ENCODE results near the gene UBE2G1.
A peak's percentile ranks its signal among the peaks of the same experiment; 100 is the strongest.

Gene UBE2G1

DNA sequence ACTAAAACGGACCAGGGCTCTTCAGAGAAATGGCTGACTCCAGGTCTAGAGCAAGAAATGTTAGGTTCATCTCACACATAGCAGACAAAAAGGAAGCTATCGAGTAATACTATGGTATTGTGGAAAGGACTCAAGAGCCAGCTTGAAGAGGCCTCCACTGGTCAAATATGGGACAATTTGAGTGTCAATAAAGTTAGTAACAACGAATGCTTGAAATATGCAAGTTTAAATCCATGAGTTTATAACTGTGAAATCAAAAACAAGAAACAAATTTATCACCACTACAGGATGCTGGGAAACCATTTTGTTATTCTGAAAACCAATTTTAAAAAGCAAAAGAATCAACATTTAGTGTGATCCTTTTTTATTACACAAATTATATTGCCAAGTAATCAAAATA, 52.3 kb downstream of the UBE2G1 start:
- Histone ChIP-seq H3K36me3 (ENCODE audit: control insufficient read depth, insufficient read depth, low read length, severe bottlenecking) (no peaks in the 10 kb centered on the region), H3K27me3 (replicated peaks; ENCODE audit: control insufficient read depth, insufficient read depth, low read length) (no peaks in the 10 kb centered on the region), H3K4me1 (ENCODE audit: control insufficient read depth, insufficient read depth, low read length) (peaks cover 45% of the 10 kb centered on the region), H3K9ac (ENCODE audit: low read length) (no peak overlapping the region), H3K9me3 (ENCODE audit: control insufficient read depth, low read length) (no peaks in the 10 kb centered on the region), H3K4me3 (ENCODE audit: low read length) (no peak overlapping the region)
- DNase-seq (ENCODE audit: low read depth): no peak

GRCh38 chr17:4313221-4314114, 53.0 kb downstream of the UBE2G1 start:
- Histone ChIP-seq H3K27me3 (replicated peaks; ENCODE audit: control insufficient read depth, insufficient read depth, low read length) (no peaks in the 10 kb centered on the region), H3K36me3 (ENCODE audit: control insufficient read depth, insufficient read depth, low read length, severe bottlenecking) (no peaks in the 10 kb centered on the region), H3K9ac (ENCODE audit: low read length) (peak overlapping the region; percentile 45), H3K9me3 (ENCODE audit: control insufficient read depth, low read length) (no peaks in the 10 kb centered on the region), H3K4me3 (ENCODE audit: low read length) (peak overlapping the region; percentile 54), H3K4me1 (ENCODE audit: control insufficient read depth, insufficient read depth, low read length) (peaks cover 43% of the 10 kb centered on the region)
- no peak for DNase-seq (ENCODE audit: low read depth)

GRCh38 chr17:4310354-4311060, 56.0 kb downstream of the UBE2G1 start:
- Histone ChIP-seq H3K4me3 (ENCODE audit: low read length) (no peak overlapping the region), H3K4me1 (ENCODE audit: control insufficient read depth, insufficient read depth, low read length) (peaks cover 23% of the 10 kb centered on the region), H3K27me3 (replicated peaks; ENCODE audit: control insufficient read depth, insufficient read depth, low read length) (no peaks in the 10 kb centered on the region), H3K9me3 (ENCODE audit: control insufficient read depth, low read length) (no peaks in the 10 kb centered on the region), H3K9ac (ENCODE audit: low read length) (no peak overlapping the region), H3K36me3 (ENCODE audit: control insufficient read depth, insufficient read depth, low read length, severe bottlenecking) (peaks cover 10% of the 10 kb centered on the region)
- no peak for DNase-seq (ENCODE audit: low read depth)

GRCh38 chr17:4309897-4310296, 56.6 kb downstream of the UBE2G1 start:
- Histone ChIP-seq H3K9me3 (ENCODE audit: control insufficient read depth, low read length) (no peaks in the 10 kb centered on the region), H3K27me3 (replicated peaks; ENCODE audit: control insufficient read depth, insufficient read depth, low read length) (no peaks in the 10 kb centered on the region), H3K4me3 (ENCODE audit: low read length) (no peak overlapping the region), H3K9ac (ENCODE audit: low read length) (no peak overlapping the region), H3K36me3 (ENCODE audit: control insufficient read depth, insufficient read depth, low read length, severe bottlenecking) (peaks cover 10% of the 10 kb centered on the region), H3K4me1 (ENCODE audit: control insufficient read depth, insufficient read depth, low read length) (peaks cover 23% of the 10 kb centered on the region)
- no peak for DNase-seq (ENCODE audit: low read depth)

GRCh38 chr17:4307179-4307930, 59.1 kb downstream of the UBE2G1 start:
- Histone ChIP-seq H3K4me3 (ENCODE audit: low read length) (no peak overlapping the region), H3K9me3 (ENCODE audit: control insufficient read depth, low read length) (no peaks in the 10 kb centered on the region), H3K36me3 (ENCODE audit: control insufficient read depth, insufficient read depth, low read length, severe bottlenecking) (peaks cover 14% of the 10 kb centered on the region), H3K9ac (ENCODE audit: low read length) (no peak overlapping the region), H3K27me3 (replicated peaks; ENCODE audit: control insufficient read depth, insufficient read depth, low read length) (no peaks in the 10 kb centered on the region), H3K4me1 (ENCODE audit: control insufficient read depth, insufficient read depth, low read length) (peaks cover 19% of the 10 kb centered on the region)
- DNase-seq (ENCODE audit: low read depth): no peak

GRCh38 chr17:4305224-4305623, 61.3 kb downstream of the UBE2G1 start:
- Histone ChIP-seq H3K36me3 (ENCODE audit: control insufficient read depth, insufficient read depth, low read length, severe bottlenecking) (peaks cover 27% of the 10 kb centered on the region), H3K27me3 (replicated peaks; ENCODE audit: control insufficient read depth, insufficient read depth, low read length) (no peaks in the 10 kb centered on the region), H3K9ac (ENCODE audit: low read length) (no peak overlapping the region), H3K4me3 (ENCODE audit: low read length) (no peak overlapping the region), H3K9me3 (ENCODE audit: control insufficient read depth, low read length) (no peaks in the 10 kb centered on the region), H3K4me1 (ENCODE audit: control insufficient read depth, insufficient read depth, low read length) (peaks cover 15% of the 10 kb centered on the region)
- DNase-seq (ENCODE audit: low read depth): no peak

GRCh38 chr17:4304417-4305027, 62.0 kb downstream of the UBE2G1 start:
- Histone ChIP-seq H3K4me3 (ENCODE audit: low read length) (no peak overlapping the region), H3K9ac (ENCODE audit: low read length) (no peak overlapping the region), H3K9me3 (ENCODE audit: control insufficient read depth, low read length) (no peaks in the 10 kb centered on the region), H3K36me3 (ENCODE audit: control insufficient read depth, insufficient read depth, low read length, severe bottlenecking) (peaks cover 27% of the 10 kb centered on the region), H3K4me1 (ENCODE audit: control insufficient read depth, insufficient read depth, low read length) (peaks cover 8% of the 10 kb centered on the region), H3K27me3 (replicated peaks; ENCODE audit: control insufficient read depth, insufficient read depth, low read length) (no peaks in the 10 kb centered on the region)
- DNase-seq (ENCODE audit: low read depth): peak; percentile 84

DNA sequence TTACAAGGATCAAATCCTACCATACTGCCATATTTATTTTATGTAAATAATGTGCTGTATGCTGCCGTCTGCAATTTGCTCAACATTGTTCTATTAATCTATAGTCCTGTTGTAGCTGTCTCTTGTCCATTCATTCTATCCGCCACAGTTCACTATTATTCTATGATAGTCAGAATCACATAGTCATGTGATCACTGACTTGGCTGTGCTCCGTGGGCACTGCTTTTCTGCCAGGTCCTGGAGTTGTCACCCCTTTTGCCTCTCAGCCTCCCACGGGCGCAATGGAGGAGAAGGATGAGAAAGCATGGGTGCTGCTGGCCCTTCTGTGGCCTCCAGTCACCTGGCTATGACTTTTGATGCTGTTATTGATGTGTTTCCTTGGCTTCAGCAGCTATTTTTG, 65.4 kb downstream of the UBE2G1 start:
- peaks cover 5% of the 10 kb centered on the region for H3K4me1 ChIP-seq (ENCODE audit: control insufficient read depth, insufficient read depth, low read length)
- no peak overlapping the region for H3K9ac ChIP-seq (ENCODE audit: low read length)
- no peaks in the 10 kb centered on the region for H3K9me3 ChIP-seq (ENCODE audit: control insufficient read depth, low read length)
- peaks cover 21% of the 10 kb centered on the region for H3K36me3 ChIP-seq (ENCODE audit: control insufficient read depth, insufficient read depth, low read length, severe bottlenecking)
- no peaks in the 10 kb centered on the region for H3K27me3 ChIP-seq (replicated peaks; ENCODE audit: control insufficient read depth, insufficient read depth, low read length)
- no peak for DNase-seq (ENCODE audit: low read depth)
- H3K4me3 ChIP-seq (ENCODE audit: low read length): no peak overlapping the region

GRCh38 chr17:4297351-4297750, 69.1 kb downstream of the UBE2G1 start:
- no peaks in the 10 kb centered on the region for H3K4me1 ChIP-seq (ENCODE audit: control insufficient read depth, insufficient read depth, low read length)
- peaks cover 15% of the 10 kb centered on the region for H3K36me3 ChIP-seq (ENCODE audit: control insufficient read depth, insufficient read depth, low read length, severe bottlenecking)
- H3K9me3 ChIP-seq (ENCODE audit: control insufficient read depth, low read length): no peaks in the 10 kb centered on the region
- H3K9ac ChIP-seq (ENCODE audit: low read length): no peak overlapping the region
- DNase-seq (ENCODE audit: low read depth): no peak
- H3K4me3 ChIP-seq (ENCODE audit: low read length): no peak overlapping the region
- H3K27me3 ChIP-seq (replicated peaks; ENCODE audit: control insufficient read depth, insufficient read depth, low read length): no peaks in the 10 kb centered on the region

- no peak for DNase-seq (ENCODE audit: low read depth)
- Histone ChIP-seq H3K4me3 (ENCODE audit: low read length) (no peak overlapping the region), H3K27me3 (replicated peaks; ENCODE audit: control insufficient read depth, insufficient read depth, low read length) (no peaks in the 10 kb centered on the region), H3K9me3 (ENCODE audit: control insufficient read depth, low read length) (no peaks in the 10 kb centered on the region), H3K4me1 (ENCODE audit: control insufficient read depth, insufficient read depth, low read length) (no peaks in the 10 kb centered on the region), H3K9ac (ENCODE audit: low read length) (no peak overlapping the region), H3K36me3 (ENCODE audit: control insufficient read depth, insufficient read depth, low read length, severe bottlenecking) (peaks cover 5% of the 10 kb centered on the region)
These were observed 70.8 kb downstream of the UBE2G1 start for GRCh38 chr17:4295686-4296085.

DNA sequence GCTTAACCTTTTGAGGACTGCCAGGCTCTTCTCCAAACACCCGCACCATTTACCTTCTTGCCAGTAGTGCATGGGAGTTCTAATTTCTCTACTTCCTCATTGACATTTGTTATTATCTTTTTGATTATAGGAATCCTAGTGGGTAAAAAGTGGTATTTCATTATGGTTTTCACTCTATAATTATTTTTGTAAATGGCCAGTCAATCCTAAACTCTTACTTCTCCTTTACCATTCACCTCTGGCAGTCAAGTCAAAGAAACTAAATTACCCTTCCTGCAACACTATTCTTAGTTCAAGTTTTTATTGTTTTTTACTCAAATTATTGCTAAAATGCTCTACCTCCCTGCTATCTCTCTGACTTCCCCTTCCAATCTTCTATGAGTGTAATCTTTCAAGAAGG, 72.9 kb downstream of the UBE2G1 start:
- DNase-seq (ENCODE audit: low read depth): no peak
- Histone ChIP-seq H3K4me1 (ENCODE audit: control insufficient read depth, insufficient read depth, low read length) (no peaks in the 10 kb centered on the region), H3K9me3 (ENCODE audit: control insufficient read depth, low read length) (no peaks in the 10 kb centered on the region), H3K9ac (ENCODE audit: low read length) (no peak overlapping the region), H3K27me3 (replicated peaks; ENCODE audit: control insufficient read depth, insufficient read depth, low read length) (no peaks in the 10 kb centered on the region), H3K4me3 (ENCODE audit: low read length) (no peak overlapping the region), H3K36me3 (ENCODE audit: control insufficient read depth, insufficient read depth, low read length, severe bottlenecking) (peaks cover 21% of the 10 kb centered on the region)

Measured in adipocyte (in vitro differentiated cells).